Stimulated activated CD8-positive, alpha-beta memory T cell treated with anti-CD3 and anti-CD28 coated beads, Interleukin-7, amount 100 ng/mL, for 48 hours (primary cell): Measurements from ENCODE around the gene FMN2.
"Not testable (repeated sequence)": the region's sequence is repeated elsewhere in the genome, so short reads cannot be mapped to it uniquely, and the experiment has no call there.

Experiments used
- DNase-seq, 2 donors: peaks; one replicate each; pipeline ENCODE4 v3.0.0-alpha.2; 2020; ENCODE audit warnings: low read depth in 1 of 2; ENCODE audit errors: extremely low read depth in 1 of 2

The FMN2 gene

GRCh38 chr1:240134596-240134995 is 42.9 kb downstream of the FMN2 start:
- DNase-seq: no peak

GRCh38 chr1:240136402-240136801 is 44.7 kb downstream of the FMN2 start:
- no peak for DNase-seq

- DNase-seq: no peak
Measured at GRCh38 chr1:240138867-240139266, 47.2 kb downstream of the FMN2 start.

GRCh38 chr1:240139511-240139910 is 47.8 kb downstream of the FMN2 start:
- DNase-seq: no peak

GRCh38 chr1:240145120-240145519 is 53.4 kb downstream of the FMN2 start:
- no peak for DNase-seq

GRCh38 chr1:240148333-240148732 is 56.6 kb downstream of the FMN2 start:
- DNase-seq: no peak

DNA sequence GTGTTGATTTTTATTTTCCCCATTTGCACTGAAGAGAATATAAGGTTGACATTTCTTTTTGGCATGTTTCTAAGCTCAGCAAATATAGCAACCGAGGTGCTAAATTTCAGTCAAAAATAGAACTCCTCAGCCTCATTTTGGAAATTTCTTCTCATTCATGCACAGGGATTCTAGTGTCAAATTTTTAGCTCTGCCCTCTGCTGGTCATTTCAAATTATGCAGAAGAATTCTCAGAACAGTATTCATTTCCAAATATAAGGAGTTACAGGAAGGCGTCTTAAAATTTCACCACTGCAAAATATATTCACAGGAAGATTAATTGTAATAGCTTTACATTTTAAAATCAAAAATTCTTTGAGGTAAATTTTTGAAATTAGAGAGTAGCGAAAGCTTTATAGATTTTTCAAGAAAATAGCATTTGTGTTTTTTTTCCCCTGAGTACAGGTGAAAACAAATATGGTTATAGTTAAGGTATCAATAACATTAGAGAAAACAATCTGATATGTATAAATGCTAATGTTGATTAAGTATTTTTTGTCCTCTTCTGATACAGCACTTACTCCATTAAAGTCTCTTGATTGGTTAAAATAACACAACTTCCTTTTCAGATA is 57.9 kb downstream of the FMN2 start:
- no peak for DNase-seq

GRCh38 chr1:240151136-240151735 is 59.6 kb downstream of the FMN2 start:
- DNase-seq: no peak

DNA sequence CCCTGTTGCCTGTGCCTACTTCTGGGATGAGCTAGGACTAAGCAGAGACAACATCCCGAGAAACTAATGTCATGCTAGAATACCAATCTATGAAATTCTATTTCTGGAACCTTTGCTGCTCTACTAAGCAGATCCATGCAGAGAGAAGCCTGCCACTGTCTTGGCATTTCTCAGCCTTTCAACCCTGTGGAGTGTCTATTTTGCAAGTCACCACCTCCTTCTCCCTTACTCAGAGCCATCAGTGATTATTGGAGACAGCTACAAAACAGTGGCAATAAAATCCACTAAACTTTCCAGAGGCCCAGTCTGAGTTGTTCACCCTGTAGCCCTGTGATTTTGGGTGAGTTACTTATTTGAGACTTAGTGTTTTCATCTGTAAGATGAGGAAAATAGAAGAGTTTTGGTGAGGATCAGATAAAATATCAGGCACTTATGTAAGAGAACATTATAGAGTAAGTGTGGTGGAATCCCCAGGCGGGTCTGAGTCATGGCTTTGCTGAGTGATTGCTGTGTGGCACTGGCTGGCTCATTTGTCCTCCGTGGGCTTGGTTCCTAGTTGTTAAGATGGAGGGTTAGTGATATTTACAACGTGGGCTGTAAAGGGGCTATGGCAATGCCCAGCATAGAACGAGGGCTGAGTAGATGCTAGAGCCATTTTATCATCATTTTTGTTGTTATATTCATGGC is 61.1 kb downstream of the FMN2 start:
- no peak for DNase-seq

DNA sequence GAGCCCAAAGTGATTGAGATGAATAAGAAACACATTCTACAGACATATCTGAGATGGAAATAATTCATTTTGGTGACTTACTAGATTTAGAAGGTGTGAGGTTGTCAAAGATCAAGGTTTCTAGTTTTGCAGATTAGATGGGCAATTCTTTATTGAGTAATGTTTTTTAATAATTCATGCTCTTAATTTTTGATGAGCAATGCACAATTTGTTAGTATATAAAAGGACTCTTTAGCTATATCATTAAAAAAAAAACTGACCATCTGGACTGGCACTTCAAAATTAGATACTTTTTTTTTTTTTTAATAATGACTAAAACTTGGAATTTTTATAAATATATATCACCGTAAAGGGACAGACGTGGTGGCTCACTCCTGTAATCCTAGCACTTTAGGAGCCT is 63.9 kb downstream of the FMN2 start:
- DNase-seq: no peak

DNA sequence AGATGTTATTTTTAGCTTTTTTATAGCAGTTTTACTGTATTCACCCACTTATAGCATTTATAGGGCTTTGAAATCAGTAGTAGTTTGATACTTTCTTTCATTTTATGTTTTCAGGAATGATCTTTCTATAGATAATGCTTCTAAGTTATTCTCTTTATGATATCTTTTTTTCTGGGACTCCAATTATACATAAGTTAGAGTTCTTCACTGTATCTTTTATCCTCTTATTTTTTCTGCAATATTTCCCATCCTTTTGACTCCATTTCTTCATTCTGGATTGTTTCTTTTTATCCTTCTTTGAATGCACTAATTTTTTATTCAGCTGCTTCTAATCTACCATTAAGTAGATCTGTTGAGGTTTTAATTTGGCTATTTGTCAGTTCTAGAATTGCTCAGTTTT is 73.1 kb downstream of the FMN2 start:
- no peak for DNase-seq

DNA sequence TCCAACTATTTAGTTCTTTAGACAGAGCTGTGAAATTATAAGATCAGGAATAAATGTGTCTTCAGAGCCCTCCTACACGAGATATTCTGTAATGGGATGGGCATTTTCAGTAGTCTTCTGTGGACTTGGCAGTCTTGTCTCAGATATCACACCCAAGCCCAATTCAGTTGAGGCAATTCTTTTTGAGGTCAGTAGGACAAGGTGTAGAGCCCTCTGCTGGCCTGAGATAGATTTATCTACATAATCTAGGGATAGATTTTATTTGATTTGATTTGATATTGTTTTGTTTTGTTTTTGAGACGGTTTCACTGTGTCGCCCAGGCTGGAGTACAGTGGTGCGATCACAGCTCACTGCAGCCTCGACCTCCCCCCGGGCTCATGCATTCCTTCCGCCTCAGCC is 77.5 kb downstream of the FMN2 start:
- no peak for DNase-seq

- no peak for DNase-seq
Measured at GRCh38 chr1:240170266-240170665, 78.6 kb downstream of the FMN2 start.

GRCh38 chr1:240170806-240171205 is 79.1 kb downstream of the FMN2 start:
- no peak for DNase-seq

- DNase-seq: no peak
Measured at GRCh38 chr1:240171907-240172306, 80.2 kb downstream of the FMN2 start.

GRCh38 chr1:240173836-240174235 is 82.2 kb downstream of the FMN2 start:
- no peak for DNase-seq

DNA sequence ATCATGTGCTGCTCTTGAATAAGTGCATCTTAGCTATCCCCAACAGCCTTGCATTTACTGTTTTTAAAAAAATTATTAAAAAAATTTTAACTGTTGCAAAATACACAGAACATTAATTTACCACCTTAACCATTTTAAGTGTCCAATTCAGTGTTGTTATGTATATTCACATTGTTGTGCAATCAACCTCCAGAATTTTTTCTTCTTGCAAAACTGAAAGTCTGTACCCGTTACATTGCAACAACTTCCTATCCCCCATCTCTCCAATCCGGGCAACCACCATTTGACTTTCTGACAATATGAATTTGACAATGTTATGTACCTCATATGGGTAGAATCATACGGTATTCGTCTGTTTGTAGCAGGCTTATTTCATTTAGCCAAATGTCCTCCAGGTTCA is 83.1 kb downstream of the FMN2 start:
- DNase-seq: no peak

DNA sequence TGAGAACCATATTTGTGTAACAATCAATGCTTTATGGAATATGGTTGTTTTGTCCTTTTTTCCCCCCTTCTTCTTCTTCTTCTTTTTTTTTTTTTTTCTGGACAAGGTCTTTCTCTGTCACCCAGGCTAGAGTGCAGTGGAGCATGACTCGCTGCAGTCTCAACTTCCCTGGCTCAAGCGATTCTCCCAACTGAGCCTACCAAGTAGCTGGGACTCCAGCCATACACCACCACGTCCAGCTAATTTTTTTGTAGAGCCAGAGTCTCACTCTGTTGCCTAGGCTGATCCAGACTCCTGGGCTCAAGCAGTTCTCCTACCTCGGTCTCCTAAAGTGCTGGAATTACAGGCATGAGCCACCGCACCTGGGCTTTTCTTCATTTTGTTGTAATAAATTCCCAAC is 86.7 kb downstream of the FMN2 start:
- no peak for DNase-seq

DNA sequence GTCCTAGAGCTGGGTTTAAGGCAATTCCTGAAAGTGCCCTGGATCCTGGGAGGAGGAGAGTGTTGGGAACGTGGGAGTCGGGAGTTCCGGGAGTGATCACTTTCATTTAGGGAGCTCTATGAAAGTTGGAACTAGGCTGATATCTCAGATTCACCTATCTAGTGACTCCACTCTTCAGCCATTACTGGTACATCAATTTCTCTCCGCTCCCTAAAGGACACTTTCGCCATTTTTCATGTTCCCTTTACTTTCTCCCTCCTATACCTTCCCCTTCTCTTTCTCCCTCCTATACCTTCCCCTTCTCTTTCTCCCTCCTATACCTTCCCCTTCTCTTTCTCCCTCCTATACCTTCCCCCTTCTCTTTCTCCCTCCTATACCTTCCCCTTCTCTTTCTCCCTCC is 93.0 kb downstream of the FMN2 start:
- DNase-seq: not testable (repeated sequence)

- DNase-seq: no peak
Measured at GRCh38 chr1:240188139-240188538, 96.5 kb downstream of the FMN2 start.

DNA sequence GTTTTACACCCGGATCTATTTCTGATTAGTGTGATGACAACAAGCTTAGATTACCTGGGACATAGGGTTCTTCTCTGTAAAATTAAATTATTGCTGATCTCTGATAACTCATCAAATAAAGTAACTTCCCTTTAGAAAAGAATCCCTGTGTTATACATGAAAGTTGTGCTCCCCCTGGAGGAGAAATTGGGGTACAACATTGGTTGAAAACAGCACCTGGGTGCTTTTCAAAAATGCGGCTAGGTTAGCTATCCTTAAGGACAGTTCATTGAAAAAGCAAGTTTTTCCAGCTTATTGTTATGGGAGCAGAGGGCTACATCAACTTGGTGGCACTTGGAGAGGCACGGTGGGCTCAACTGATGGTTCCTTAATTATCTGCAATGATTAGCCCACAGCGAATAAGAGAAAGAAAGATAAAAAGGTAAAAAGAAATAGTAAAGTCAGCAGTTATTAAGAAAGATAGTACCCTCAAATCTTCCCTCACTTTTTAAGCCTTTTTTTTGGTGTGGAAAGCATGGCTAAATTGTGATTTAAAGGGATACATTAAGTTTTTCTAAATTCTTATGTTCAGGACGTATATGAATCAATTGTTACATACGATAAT is 97.8 kb downstream of the FMN2 start:
- no peak for DNase-seq

DNA sequence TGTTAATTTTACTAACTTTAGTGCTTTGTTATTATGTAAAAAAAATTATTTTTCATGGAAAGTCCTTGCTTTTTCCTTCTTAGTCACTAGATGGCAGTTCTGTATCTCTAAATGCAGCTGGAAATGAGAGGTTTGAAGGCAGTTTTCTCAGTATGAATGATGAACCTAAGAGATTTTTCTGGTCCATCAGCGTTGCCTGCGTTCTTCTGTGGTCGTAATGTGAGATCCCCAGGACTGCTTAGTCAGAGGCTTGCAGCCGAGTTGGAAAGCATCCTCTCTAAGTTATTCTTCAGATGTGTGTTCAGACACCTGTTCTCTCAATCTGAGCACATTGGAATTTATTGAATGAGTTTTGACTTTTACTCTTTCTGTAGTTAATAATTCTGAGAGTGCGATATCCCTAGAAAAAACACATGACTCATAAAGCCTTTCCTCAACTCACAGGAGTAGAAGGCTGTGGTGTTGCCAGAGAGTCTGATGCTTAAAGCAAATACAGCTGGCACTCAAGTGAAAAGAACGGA is 99.3 kb downstream of the FMN2 start:
- no peak for DNase-seq
